Inflammatory macrophage treated with lipopolysaccharide for 4 hours (primary cell): ENCODE results near the gene SEC16A.
"Not testable (repeated sequence)": the region's sequence is repeated elsewhere in the genome, so short reads cannot be mapped to it uniquely, and the experiment has no call there.

Experiments used
- DNase-seq: peaks from one replicate; pipeline ENCODE4 v3.0.0-alpha.2; 2020

The SEC16A gene

GRCh38 chr9:136437839-136438547 lies 44.8 kb downstream of the SEC16A start:
- DNase-seq: no peak

GRCh38 chr9:136437430-136437829 lies 45.4 kb downstream of the SEC16A start:
- no peak for DNase-seq

GRCh38 chr9:136436055-136436634 lies 46.7 kb downstream of the SEC16A start:
- no peak for DNase-seq

GRCh38 chr9:136434580-136435169 lies 48.2 kb downstream of the SEC16A start:
- no peak for DNase-seq

- DNase-seq: no peak
Observed at GRCh38 chr9:136433849-136434579, 48.8 kb downstream of the SEC16A start.

GRCh38 chr9:136433043-136433715 lies 49.7 kb downstream of the SEC16A start:
- no peak for DNase-seq

- no peak for DNase-seq
Observed at GRCh38 chr9:136432591-136432990, 50.2 kb downstream of the SEC16A start.

GRCh38 chr9:136431782-136432350 lies 51.0 kb downstream of the SEC16A start:
- no peak for DNase-seq

- DNase-seq: no peak
Observed at GRCh38 chr9:136430588-136431234, 52.1 kb downstream of the SEC16A start.

GRCh38 chr9:136429683-136430491 lies 53.0 kb downstream of the SEC16A start:
- no peak for DNase-seq

GRCh38 chr9:136429075-136429628 lies 53.7 kb downstream of the SEC16A start:
- no peak for DNase-seq

GRCh38 chr9:136426787-136427186 lies 56.1 kb downstream of the SEC16A start:
- DNase-seq: no peak

GRCh38 chr9:136425367-136425766 lies 57.5 kb downstream of the SEC16A start:
- DNase-seq: not testable (repeated sequence)

- no peak for DNase-seq
Observed at GRCh38 chr9:136424750-136425362, 58.0 kb downstream of the SEC16A start.

- no peak for DNase-seq
Observed at GRCh38 chr9:136423432-136424146, 59.3 kb downstream of the SEC16A start.

GRCh38 chr9:136422876-136423275 lies 60.0 kb downstream of the SEC16A start:
- DNase-seq: no peak

- no peak for DNase-seq
Observed at GRCh38 chr9:136421791-136422190, 61.0 kb downstream of the SEC16A start.

GRCh38 chr9:136419092-136419420 lies 63.8 kb downstream of the SEC16A start:
- DNase-seq: no peak

GRCh38 chr9:136418182-136419091 lies 64.4 kb downstream of the SEC16A start:
- no peak for DNase-seq
